SK-N-SH treated with all-trans-retinoic acid at 6 μM for 48 hours (cell line): Measurements from ENCODE around the gene DPP9.
A peak's percentile ranks its signal among the peaks of the same experiment; 100 is the strongest.

Experiments used
- ATAC-seq: fragments of 200-7000 bp; cut with Tn5 transposase; 3 replicates; pipeline ENCODE4 v1.9.1; 2020; ENCODE audit warnings: mild to moderate bottlenecking, moderate library complexity
- ARNTL ChIP-seq: fragments of 450-650 bp; formaldehyde crosslinking; IDR thresholded peaks from 2 replicates; pipeline ENCODE4 v1.5.0; 2020; ENCODE audit warnings: low read depth, mild to moderate bottlenecking, moderate library complexity, borderline replicate concordance
- BACH2 ChIP-seq: fragments of 250-450 bp; sonication (Bioruptor Pico); IDR thresholded peaks from 2 replicates; pipeline ENCODE4 v1.9.0; 2021; ENCODE audit warnings: mild to moderate bottlenecking, borderline replicate concordance
- CSDC2 ChIP-seq: fragments of 250-450 bp; sonication (Bioruptor Pico); IDR thresholded peaks from 2 replicates; pipeline ENCODE4 v1.5.0; 2020; ENCODE audit warnings: mild to moderate bottlenecking, moderate library complexity
- ESRRG ChIP-seq: fragments of 250-450 bp; sonication (Bioruptor Pico); IDR thresholded peaks from 2 replicates; pipeline ENCODE4 v1.6.1; 2021; ENCODE audit warnings: mild to moderate bottlenecking
- GLIS3 ChIP-seq: fragments of 250-450 bp; sonication (Bioruptor Pico); IDR thresholded peaks from 2 replicates; pipeline ENCODE4 v1.5.0; 2020; ENCODE audit warnings: mild to moderate bottlenecking, moderate library complexity
- ISL1 ChIP-seq: fragments of 250-450 bp; sonication (Bioruptor Pico); IDR thresholded peaks from 2 replicates; pipeline ENCODE4 v2.1.2; 2022; ENCODE audit warnings: mild to moderate bottlenecking, moderate library complexity
- OSR1 ChIP-seq: fragments of 250-450 bp; sonication (Bioruptor Pico); IDR thresholded peaks from 2 replicates; pipeline ENCODE4 v1.8.0; 2022; ENCODE audit warnings: moderate library complexity, mild to moderate bottlenecking, inconsistent platforms
- RARB ChIP-seq: fragments of 250-450 bp; sonication (Bioruptor Pico); IDR thresholded peaks from 2 replicates; pipeline ENCODE4 v1.8.0; 2021; ENCODE audit warnings: mild to moderate bottlenecking, moderate library complexity
- SNAI2 ChIP-seq: fragments of 250-450 bp; sonication (Bioruptor Pico); IDR thresholded peaks from 2 replicates; pipeline ENCODE4 v1.5.0; 2020; ENCODE audit warnings: mild to moderate bottlenecking, moderate library complexity
- TCF4 ChIP-seq: fragments of 250-450 bp; sonication (Bioruptor Pico); IDR thresholded peaks from 2 replicates; pipeline ENCODE4 v1.8.0; 2021; ENCODE audit warnings: mild to moderate bottlenecking, moderate library complexity, borderline replicate concordance
- TOX ChIP-seq: fragments of 250-450 bp; sonication (Bioruptor Pico); IDR thresholded peaks from 2 replicates; pipeline ENCODE4 v1.8.0; 2021; ENCODE audit warnings: mild to moderate bottlenecking, moderate library complexity, borderline replicate concordance
- ZC3H10 ChIP-seq: fragments of 250-450 bp; sonication (Bioruptor Pico); IDR thresholded peaks from 2 replicates; pipeline ENCODE4 v1.5.1; 2021; ENCODE audit warnings: mild to moderate bottlenecking, moderate library complexity
- ZFP30 ChIP-seq: fragments of 450-650 bp; formaldehyde crosslinking; IDR thresholded peaks from 2 replicates; pipeline ENCODE4 v1.5.0; 2022; ENCODE audit warnings: mild to moderate bottlenecking, moderate library complexity
- ZNF565 ChIP-seq: fragments of 450-650 bp; formaldehyde crosslinking; conservative IDR thresholded peaks from 2 replicates; pipeline ENCODE4 v1.5.0; 2020; ENCODE audit warnings: low read depth, mild to moderate bottlenecking, moderate library complexity
- ZNF70 ChIP-seq: fragments of 450-650 bp; formaldehyde crosslinking; IDR thresholded peaks from 2 replicates; pipeline ENCODE4 v1.5.0; 2020; ENCODE audit warnings: mild to moderate bottlenecking, moderate library complexity
- ZNF8 ChIP-seq: fragments of 450-650 bp; formaldehyde crosslinking; IDR thresholded peaks from 2 replicates; pipeline ENCODE4 v1.5.0; 2020; ENCODE audit warnings: mild to moderate bottlenecking, moderate library complexity
- TF ChIP-seq, protein P1 (sequence below): fragments of 250-450 bp; sonication (Bioruptor Pico); IDR thresholded peaks from 2 replicates; pipeline ENCODE4 v1.5.1; 2020; ENCODE audit warnings: low read depth, mild to moderate bottlenecking, moderate library complexity
- TF ChIP-seq, protein P2 (sequence below): fragments of 250-450 bp; sonication (Bioruptor Pico); IDR thresholded peaks from 2 replicates; pipeline ENCODE4 v1.8.0; 2020; ENCODE audit warnings: mild to moderate bottlenecking, moderate library complexity, borderline replicate concordance
- TF ChIP-seq, protein P3 (sequence below): fragments of 250-450 bp; sonication (Bioruptor Pico); IDR thresholded peaks from 2 replicates; pipeline ENCODE4 v1.5.1; 2021; ENCODE audit warnings: mild to moderate bottlenecking, moderate library complexity
- TF ChIP-seq, protein P4 (sequence below): fragments of 250-450 bp; sonication (Bioruptor Pico); IDR thresholded peaks from 2 replicates; pipeline ENCODE4 v1.5.0; 2020; ENCODE audit warnings: mild to moderate bottlenecking, moderate library complexity

DPP9 gene

DNA sequence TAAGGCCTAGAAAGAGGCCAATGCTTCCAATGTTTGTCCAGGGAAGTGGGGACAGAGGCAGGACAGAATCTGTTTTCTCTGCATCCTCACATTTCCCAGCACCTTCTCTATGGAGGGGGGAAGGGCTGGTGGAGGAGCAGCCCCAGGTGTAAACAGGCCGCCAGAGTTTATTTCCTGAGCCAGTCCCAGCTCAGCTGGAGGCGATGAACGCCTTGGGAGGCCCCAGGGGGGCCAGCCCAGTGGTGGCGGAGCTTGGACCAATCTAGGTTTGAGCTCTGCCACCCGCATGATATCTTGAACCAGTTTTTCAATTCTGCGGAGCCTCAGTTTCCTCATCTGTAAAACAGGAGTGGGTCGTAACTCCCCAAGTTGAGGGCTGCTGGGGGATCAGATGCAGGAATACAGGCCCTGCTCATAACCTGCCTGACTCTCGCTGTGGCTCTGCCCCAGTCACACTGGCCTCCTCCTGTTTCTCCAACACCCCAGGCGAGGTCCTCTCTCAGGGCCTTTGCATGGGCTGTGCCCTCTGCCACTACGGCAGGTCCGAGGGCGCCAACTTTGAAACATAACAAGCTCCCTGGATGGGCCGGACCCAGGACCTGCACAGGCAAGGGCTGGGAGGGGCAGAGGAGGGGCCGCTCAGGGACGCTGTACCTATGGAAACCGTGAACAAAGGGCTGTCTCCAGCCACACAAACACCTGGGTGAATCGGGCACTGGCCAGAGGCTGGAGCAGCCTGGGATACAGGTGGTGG, 83.2 kb downstream of the DPP9 start (continued):
- TF ChIP-seq, protein P1, sequence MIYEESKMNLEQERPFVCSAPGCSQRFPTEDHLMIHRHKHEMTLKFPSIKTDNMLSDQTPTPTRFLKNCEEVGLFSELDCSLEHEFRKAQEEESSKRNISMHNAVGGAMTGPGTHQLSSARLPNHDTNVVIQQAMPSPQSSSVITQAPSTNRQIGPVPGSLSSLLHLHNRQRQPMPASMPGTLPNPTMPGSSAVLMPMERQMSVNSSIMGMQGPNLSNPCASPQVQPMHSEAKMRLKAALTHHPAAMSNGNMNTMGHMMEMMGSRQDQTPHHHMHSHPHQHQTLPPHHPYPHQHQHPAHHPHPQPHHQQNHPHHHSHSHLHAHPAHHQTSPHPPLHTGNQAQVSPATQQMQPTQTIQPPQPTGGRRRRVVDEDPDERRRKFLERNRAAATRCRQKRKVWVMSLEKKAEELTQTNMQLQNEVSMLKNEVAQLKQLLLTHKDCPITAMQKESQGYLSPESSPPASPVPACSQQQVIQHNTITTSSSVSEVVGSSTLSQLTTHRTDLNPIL (CRISPR knock-in tag), result no peak
- no peak for TF ChIP-seq ZNF8 (CRISPR knock-in tag)
- TF ChIP-seq, all 23 proteins: peak for 0

DNA sequence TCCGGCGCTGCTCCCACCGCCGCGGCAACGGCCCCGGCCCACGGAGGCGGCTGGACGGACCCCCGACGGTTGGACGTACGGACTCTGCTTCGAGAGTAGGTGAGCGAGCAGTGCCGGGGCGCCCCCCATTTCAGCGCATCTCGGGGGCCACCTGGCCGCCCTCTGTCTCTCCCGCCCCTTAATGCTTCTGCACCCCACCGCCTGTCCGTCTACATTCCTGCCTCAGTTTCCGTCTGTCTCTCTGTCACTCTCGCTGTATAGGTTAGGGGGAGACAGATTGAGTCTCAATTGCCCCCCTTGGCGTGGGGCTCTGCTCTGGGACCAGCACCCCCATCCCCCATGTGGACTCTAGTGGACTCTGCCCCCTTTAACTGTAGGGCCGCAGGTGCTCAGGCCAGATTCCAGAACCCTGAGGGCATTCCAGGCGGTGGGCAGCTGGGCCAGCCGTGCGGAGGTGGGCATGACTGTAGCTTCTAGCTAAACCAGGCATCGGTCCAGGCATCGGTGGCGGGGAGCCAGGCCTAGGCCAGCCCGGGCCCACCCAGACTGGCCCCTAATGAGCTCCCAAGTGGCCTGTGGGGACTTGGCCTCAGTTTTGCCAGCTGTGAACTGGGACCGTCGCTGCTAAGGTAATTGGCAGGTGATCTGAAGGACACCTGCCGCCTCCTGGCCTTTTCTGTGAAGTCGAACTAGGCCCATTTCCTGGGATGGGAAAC, 84.0 kb downstream of the DPP9 start:
- TF ChIP-seq, protein P1 (CRISPR knock-in tag), result no peak
- ATAC-seq, result no peak

DNA sequence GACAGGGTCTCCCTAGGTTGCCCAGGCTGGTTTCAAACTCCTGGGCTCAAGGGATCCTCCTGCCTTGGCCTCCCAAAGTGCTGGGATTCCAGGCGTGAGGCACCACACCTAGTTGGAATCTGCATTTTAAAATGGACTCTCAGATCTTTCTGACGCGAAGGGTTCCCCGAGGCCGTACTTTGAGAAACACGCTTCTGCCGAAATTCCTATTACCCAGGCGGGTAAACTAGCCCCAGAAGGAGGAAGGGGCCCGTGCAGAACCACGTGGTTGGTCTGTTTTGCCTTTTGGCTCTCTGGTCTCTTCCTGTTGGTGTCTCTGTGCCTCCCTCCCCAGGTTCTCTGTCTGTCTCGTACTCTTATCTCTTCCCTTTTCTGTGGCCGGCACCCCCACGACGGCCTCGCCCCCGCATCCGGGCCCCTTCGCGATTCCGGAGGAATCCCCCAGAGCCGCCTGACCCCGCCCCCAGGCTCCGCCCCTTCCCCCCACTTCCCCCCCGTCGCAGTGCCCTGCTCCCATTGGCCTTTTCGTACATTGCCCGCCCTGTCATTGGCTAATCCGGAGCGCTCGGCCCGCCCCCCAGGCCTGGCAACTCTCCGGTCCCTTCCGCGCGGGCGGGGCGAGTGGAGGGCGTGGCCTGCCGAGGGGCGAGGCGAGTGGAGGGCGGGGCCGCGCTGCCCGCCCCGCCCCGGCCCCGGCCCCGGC, 84.7 kb downstream of the DPP9 start, which contains the start of gene TNFAIP8L1:
TSS of gene TNFAIP8L1 (plus strand) at position 689 of the 703 bp plus-strand sequence. CDS start 12,354 bp downstream, outside the sequence.
- TF ChIP-seq ARNTL (CRISPR knock-in tag), result no peak
- no peak for TF ChIP-seq ZNF565 (CRISPR knock-in tag)
- TF ChIP-seq, protein P2, sequence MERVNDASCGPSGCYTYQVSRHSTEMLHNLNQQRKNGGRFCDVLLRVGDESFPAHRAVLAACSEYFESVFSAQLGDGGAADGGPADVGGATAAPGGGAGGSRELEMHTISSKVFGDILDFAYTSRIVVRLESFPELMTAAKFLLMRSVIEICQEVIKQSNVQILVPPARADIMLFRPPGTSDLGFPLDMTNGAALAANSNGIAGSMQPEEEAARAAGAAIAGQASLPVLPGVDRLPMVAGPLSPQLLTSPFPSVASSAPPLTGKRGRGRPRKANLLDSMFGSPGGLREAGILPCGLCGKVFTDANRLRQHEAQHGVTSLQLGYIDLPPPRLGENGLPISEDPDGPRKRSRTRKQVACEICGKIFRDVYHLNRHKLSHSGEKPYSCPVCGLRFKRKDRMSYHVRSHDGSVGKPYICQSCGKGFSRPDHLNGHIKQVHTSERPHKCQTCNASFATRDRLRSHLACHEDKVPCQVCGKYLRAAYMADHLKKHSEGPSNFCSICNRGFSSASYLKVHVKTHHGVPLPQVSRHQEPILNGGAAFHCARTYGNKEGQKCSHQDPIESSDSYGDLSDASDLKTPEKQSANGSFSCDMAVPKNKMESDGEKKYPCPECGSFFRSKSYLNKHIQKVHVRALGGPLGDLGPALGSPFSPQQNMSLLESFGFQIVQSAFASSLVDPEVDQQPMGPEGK (CRISPR knock-in tag), result no peak
- no peak for TF ChIP-seq TOX
- no peak for TF ChIP-seq ZC3H10 (CRISPR knock-in tag)
- no peak for TF ChIP-seq ZNF8 (CRISPR knock-in tag)
- no peak for TF ChIP-seq ISL1 (CRISPR knock-in tag)
- no peak for TF ChIP-seq TCF4 (CRISPR knock-in tag)
- TF ChIP-seq, protein P3, sequence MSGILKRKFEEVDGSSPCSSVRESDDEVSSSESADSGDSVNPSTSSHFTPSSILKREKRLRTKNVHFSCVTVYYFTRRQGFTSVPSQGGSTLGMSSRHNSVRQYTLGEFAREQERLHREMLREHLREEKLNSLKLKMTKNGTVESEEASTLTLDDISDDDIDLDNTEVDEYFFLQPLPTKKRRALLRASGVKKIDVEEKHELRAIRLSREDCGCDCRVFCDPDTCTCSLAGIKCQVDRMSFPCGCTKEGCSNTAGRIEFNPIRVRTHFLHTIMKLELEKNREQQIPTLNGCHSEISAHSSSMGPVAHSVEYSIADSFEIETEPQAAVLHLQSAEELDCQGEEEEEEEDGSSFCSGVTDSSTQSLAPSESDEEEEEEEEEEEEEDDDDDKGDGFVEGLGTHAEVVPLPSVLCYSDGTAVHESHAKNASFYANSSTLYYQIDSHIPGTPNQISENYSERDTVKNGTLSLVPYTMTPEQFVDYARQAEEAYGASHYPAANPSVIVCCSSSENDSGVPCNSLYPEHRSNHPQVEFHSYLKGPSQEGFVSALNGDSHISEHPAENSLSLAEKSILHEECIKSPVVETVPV, result no peak
- TF ChIP-seq ZNF70 (CRISPR knock-in tag), result no peak
- TF ChIP-seq, protein P1 (CRISPR knock-in tag), result no peak
- TF ChIP-seq CSDC2 (CRISPR knock-in tag), result no peak
- no peak for TF ChIP-seq ZFP30 (CRISPR knock-in tag)
- TF ChIP-seq GLIS3, result no peak
- no peak for TF ChIP-seq BACH2 (CRISPR knock-in tag)
- TF ChIP-seq OSR1 (CRISPR knock-in tag), result no peak
- TF ChIP-seq SNAI2 (CRISPR knock-in tag), result no peak
- peak; percentile 71 for ATAC-seq

DNA sequence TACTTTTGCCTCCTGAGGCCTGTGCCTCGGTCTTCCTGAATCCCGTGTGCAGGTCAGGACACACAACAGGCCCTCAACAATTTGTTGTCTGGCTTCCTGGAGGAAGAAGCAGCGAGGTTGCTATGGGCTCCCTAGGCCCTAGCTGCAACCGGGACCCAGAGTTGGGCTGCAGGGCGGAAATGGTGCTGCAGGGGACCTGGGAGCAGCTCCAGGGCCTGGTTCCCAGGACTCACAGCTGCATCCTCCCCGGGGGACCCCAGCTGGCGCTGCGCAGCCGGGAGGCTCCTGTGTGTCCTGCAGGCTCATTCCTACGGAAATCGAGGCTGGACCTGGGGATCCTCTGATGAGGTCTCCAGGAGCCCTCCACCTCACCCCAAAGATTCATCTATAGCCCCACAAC, 85.3 kb downstream of the DPP9 start:
- no peak for ATAC-seq
- TF ChIP-seq, protein P1 (CRISPR knock-in tag), result no peak
- TF ChIP-seq RARB (CRISPR knock-in tag) (no peak), ESRRG (CRISPR knock-in tag) (no peak), GLIS3 (no peak), ZNF565 (CRISPR knock-in tag) (no peak), TCF4 (CRISPR knock-in tag) (no peak), ZNF8 (CRISPR knock-in tag) (no peak), ARNTL (CRISPR knock-in tag) (no peak), SNAI2 (CRISPR knock-in tag) (no peak), CSDC2 (CRISPR knock-in tag) (no peak), BACH2 (CRISPR knock-in tag) (no peak)
- TF ChIP-seq, protein P4, sequence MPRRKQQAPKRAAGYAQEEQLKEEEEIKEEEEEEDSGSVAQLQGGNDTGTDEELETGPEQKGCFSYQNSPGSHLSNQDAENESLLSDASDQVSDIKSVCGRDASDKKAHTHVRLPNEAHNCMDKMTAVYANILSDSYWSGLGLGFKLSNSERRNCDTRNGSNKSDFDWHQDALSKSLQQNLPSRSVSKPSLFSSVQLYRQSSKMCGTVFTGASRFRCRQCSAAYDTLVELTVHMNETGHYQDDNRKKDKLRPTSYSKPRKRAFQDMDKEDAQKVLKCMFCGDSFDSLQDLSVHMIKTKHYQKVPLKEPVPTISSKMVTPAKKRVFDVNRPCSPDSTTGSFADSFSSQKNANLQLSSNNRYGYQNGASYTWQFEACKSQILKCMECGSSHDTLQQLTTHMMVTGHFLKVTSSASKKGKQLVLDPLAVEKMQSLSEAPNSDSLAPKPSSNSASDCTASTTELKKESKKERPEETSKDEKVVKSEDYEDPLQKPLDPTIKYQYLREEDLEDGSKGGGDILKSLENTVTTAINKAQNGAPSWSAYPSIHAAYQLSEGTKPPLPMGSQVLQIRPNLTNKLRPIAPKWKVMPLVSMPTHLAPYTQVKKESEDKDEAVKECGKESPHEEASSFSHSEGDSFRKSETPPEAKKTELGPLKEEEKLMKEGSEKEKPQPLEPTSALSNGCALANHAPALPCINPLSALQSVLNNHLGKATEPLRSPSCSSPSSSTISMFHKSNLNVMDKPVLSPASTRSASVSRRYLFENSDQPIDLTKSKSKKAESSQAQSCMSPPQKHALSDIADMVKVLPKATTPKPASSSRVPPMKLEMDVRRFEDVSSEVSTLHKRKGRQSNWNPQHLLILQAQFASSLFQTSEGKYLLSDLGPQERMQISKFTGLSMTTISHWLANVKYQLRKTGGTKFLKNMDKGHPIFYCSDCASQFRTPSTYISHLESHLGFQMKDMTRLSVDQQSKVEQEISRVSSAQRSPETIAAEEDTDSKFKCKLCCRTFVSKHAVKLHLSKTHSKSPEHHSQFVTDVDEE (CRISPR knock-in tag), result no peak
